ENCODE measurements around the gene SPTBN5. TPM values are rescaled to one million over a fixed set of nuclear protein-coding genes. Genes with fewer than 3 reads are reported as not detected.

The SPTBN5 gene
- total RNA-seq, 1 experiment from 2014 or later: 0.96 TPM

DNA sequence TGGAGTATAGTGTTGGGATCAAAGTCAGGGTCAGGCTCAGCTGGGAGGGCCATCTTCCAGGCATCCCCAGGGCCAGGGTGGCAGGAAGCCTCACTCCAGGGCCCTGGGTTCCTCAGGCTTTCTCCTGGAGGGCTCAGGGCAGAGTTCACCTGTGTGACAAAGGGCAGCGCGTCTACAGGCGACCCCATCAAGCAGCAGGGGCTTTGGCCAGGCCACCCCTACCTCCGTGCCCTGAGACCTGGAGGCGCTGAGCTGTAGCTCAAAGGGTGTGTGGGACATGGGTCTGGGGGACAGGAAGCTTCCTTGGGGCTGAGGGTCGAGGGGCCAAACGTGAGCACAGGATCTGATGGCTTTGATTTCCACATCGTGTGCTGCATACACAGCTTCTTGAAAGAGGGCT is 12.8 kb downstream of the SPTBN5 start:
- Histone ChIP-seq H3K27me3 (ENCODE audit: insufficient read depth, low read length) (no peaks in the 10 kb centered on the region), H2AFZ (ENCODE audit: low read depth, low read length, poor library complexity, severe bottlenecking) (no peak overlapping the region), H3K79me2 (ENCODE audit: insufficient read depth, low read length) (no peaks in the 10 kb centered on the region), H3K9me2 (ENCODE audit: insufficient read depth) (no peaks in the 10 kb centered on the region), H3K9me3 (ENCODE audit: control insufficient read depth in 1 of 2, insufficient read depth in 1 of 2, low read depth in 1 of 2, low read length in 2 of 2) (no peaks in the 10 kb centered on the region), H3K4me3 (replicated peaks in 1 of 2; ENCODE audit: low read depth in 1 of 2, low read length in 2 of 2) (no peak overlapping the region), H4K20me1 (ENCODE audit: insufficient read depth) (no peaks in the 10 kb centered on the region), H3K9ac (ENCODE audit: low read length) (no peak overlapping the region), H3K4me2 (ENCODE audit: low read length) (no peak overlapping the region), H3K36me3 (ENCODE audit: control insufficient read depth in 1 of 2, insufficient read depth in 2 of 2, low read length in 2 of 2) (no peaks in the 10 kb centered on the region), H3K27ac (ENCODE audit: low read depth, low read length) (no peak overlapping the region), H3K4me1 (ENCODE audit: control insufficient read depth in 1 of 2, insufficient read depth in 2 of 2, low read length in 2 of 2) (no peaks in the 10 kb centered on the region)
- intact Hi-C loops (cut with micrococcal nuclease): no loop called here
- TF ChIP-seq TCF7L2 (IDR thresholded peaks at IDR 0.05; ENCODE audit: borderline replicate concordance, extremely low read depth, insufficient read depth, insufficient read length): no peak
- no peak for TF ChIP-seq JUND (IDR thresholded peaks at IDR 0.05)
- TF ChIP-seq POLR2A (IDR thresholded peaks at IDR 0.05; ENCODE audit: borderline replicate concordance, extremely low read depth, insufficient read depth, insufficient read length): no peak
- TF ChIP-seq EGR1 (IDR thresholded peaks at IDR 0.05; ENCODE audit: low read depth): no peak
- no peak for TF ChIP-seq CEBPB (IDR thresholded peaks at IDR 0.05; ENCODE audit: low read depth)
- TF ChIP-seq ATF3 (IDR thresholded peaks at IDR 0.05): no peak
- TF ChIP-seq EZH2phosphoT487 (IDR thresholded peaks at IDR 0.05; ENCODE audit: borderline replicate concordance): no peak
- TF ChIP-seq MAX (IDR thresholded peaks at IDR 0.05): no peak
- no peak for TF ChIP-seq CBX3 (IDR thresholded peaks at IDR 0.05; ENCODE audit: low read depth)
- no peak for TF ChIP-seq ZBTB33 (IDR thresholded peaks at IDR 0.05; ENCODE audit: extremely low read depth, insufficient replicate concordance, low read length)
- TF ChIP-seq SRF (IDR thresholded peaks at IDR 0.05; ENCODE audit: low read depth): no peak
- no peak for TF ChIP-seq ZNF274 (IDR thresholded peaks at IDR 0.05; ENCODE audit: low read depth, low read length)
- TF ChIP-seq ZFX (IDR thresholded peaks at IDR 0.05): no peak
- TF ChIP-seq CTCF (IDR thresholded peaks at IDR 0.05 in 2 of 3, conservative IDR thresholded peaks at IDR 0.05 in 1 of 3; ENCODE audit: borderline replicate concordance in 1 of 3, insufficient read depth in 1 of 3, low read depth in 2 of 3, low read length in 2 of 3): no peak
- BruUV-seq (replicated peaks): no TSS peak
- ChIA-PET CTCF (no interaction called here), RAD21 (ENCODE audit: low non-redundant PET in 1 of 2, low total read pairs in 2 of 2, uncharacterized antibody in 2 of 2, unreplicated experiment in 2 of 2) (no interaction called here), POLR2A (no interaction called here)
- DNase-seq (ENCODE audit: low read depth, low spot score) (no peak), ATAC-seq (no peak)

Data from HCT116 (cell line).